Jurkat, Clone E6-1 (cell line): ENCODE results near the gene FKBP2.
"Not testable (repeated sequence)": the region's sequence is repeated elsewhere in the genome, so short reads cannot be mapped to it uniquely, and the experiment has no call there.

ENCODE experiments used
- DNase-seq: peaks from one replicate; pipeline ENCODE4 v3.0.0-alpha.2; 2011; ENCODE audit warnings: low read depth, low spot score
- H3K4me3 ChIP-seq: 2 replicates; pipeline ENCODE4 v1.5.1; 2011; ENCODE audit warnings: mild to moderate bottlenecking, low read length, control low read depth, moderate library complexity

Gene FKBP2

DNA sequence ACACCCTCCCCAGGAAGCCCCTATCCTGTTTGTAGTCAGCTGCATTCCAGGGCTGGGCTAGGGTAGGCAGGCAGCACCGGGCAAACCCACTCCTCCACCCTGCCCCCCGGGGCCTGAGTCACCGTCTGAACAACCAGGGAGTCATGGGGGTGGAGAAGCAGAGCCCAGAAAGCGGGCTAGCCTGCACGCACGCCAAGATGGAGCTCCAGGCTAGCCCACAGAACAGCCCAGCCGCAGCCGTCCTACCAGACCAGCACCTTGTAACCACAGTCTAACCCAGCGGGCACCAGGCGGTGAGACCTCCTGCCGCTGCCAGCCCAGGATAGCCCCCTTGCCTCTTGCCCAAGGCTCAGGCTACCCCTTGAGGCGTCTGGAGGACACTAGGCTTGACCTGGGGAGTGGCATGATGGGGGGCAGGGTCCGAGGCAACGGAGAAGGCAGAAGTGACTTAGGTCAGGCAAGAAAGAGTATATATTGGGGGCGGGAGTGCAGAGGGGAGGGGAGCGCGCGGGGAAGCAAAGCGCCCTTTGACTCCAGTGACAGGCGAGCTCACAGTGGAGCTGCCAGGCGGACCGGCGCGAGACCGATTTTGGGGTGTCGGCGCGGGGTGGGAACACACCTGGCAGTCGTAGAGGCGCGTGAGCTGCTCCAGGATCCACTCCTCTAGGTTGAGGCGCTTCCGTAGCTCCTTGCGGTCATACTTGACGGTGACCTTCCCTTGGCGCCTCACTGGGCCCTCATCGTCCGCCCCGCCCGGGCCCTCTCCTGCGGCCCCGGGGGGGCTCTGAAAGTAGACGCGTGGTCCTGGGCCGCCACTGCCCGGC lies 5.1 kb downstream of the FKBP2 start:
- peak overlapping the region; percentile 80 for H3K4me3 ChIP-seq
- no peak for DNase-seq

DNA sequence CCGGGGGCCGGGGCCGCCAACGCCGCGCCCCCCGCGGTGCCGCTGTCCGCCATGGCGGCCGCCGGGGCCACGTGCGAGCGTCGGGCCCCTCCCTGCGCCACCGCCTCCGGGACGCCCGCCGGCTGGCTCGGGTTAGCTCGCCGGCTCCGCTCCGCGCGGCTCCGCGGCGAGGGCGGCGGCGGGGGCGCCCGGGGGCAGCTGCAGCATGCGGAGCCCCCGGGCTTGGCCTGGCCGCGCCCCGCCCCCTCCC lies 5.7 kb downstream of the FKBP2 start:
- not testable (repeated sequence) for DNase-seq
- peak overlapping the region; percentile 80; the same call in 1 of the 2 replicates for H3K4me3 ChIP-seq

DNA sequence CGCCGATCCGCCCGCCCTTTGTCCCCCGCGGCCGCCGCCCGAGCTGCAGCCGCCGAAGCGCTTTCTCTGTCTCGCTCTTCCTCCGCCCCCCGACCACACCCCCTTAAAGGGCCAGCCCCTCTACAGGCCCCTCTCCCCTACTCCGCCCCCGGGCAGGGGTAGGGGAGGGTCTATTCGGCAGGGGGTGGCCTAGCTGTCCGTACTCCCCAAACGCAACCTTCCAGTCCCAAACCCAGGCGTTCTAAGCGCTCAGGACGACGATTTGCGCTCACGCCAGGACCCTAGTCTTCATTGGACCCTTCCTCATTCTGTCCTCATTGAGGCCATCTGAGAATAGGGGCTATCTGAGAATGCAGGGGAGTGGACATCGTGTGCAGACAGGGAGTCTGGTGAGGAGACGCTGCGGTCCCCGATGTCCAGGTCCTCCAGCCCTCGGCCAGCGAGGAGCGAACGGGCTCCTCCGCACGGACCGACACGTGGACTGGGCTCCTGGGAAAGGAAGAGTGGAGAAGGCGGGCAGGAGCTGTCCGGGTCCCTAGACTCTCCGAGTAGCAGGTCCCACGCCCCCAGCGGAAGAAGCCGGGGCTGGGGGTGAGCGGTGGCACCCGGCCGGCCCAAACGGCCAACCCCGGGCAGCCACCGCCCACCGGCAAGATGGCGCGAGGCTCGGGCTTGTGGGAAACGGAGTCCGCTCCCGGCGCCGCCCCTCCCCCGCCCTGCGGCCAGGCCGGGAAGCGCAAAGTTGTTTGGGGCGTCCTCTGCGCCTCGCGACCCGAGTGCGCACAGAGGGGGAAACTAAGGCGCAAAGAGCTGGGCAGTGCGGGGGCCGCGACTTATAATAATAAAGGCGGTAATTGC lies 6.2 kb downstream of the FKBP2 start, which contains the start of gene PPP1R14B:
PPP1R14B (minus strand) TSS at position 73 of the 858 bp plus-strand sequence. CDS start 270 bp downstream, outside the sequence.
- peak; percentile 69 for DNase-seq

DNA sequence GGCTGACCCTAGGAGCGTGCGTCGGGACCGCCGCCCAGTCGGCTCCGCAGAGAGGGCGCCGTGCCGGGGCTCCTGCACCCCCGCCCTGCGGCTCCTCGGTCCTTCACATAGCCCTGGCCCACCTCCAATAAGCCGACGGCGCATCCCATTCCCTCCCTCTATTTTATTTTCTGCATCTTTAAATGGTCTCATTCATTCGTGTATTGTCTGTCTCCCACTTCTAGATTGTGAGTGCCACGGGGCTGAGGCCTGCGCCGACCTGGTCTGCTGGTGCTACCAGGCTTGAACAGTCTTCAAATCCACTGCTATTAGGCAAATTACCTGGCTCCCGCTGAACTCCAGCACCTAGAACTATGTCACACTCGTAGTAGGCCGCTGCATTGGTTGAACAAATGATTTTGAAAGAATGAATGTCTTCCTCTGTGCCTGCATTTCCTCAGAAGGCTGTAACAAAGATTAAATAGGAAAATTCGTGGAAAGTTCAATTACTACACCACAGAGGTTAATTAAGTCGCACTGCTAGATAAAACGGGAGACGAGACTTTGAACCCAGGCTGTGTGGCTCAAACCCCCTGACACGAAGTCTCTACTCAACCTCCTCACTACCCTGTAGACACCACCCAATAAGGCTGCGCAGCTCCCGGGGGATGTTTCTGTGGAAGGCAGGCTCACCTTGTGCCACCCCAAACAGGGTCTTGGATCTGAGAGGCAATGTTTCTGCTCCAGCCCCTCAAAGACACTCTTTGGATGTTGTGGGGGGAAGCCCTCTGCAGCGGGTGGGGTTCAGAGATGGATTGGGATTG lies 7.0 kb downstream of the FKBP2 start:
- no peak overlapping the region for H3K4me3 ChIP-seq
- DNase-seq, result no peak

More for the DNA sequence above, 6.2 kb downstream of the FKBP2 start, which contains the start of gene PPP1R14B:
- peak within 1 kb of the TSS; percentile 80 for H3K4me3 ChIP-seq

DNA sequence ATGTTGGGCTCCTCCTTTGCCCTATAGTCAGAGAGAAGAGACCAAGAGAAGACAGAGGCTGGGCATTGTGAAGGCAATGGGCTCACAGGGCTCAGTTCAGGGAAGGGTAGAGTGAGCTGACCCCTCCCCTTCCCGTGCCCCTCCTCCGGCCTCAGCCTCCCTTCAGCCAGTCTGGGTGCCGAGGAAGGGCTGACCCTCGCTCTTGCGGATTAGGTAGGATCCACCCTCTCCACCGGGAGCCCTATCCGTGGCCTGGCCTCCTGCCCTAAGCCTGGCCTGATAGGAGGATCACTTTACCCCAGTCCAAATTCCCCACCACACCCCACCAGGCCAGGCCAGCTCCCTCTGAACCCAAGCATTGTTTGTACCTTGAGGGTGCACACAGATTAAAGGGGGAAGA lies 7.7 kb downstream of the FKBP2 start:
- H3K4me3 ChIP-seq, result no peak overlapping the region
- no peak for DNase-seq

DNA sequence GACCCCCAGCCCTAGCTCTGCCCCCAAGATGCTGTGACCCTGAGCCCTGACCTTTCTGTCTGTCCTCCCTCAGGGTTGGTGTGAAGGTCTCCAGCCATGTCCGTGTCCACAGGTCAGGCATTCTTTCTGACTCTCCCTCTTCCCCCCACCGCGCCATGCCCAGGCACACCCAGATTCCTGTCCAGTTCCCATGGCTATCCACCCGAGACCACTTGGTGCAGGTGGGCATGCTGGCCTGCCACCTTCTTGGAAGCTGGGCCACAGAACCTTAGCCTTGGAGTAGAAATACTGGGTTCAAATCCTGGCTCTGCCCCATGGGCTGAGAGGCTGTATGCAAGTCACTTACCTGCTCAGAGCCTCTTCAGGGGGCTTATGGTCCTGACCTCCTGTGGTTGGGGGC lies 8.1 kb downstream of the FKBP2 start:
- no peak for DNase-seq
- no peak overlapping the region for H3K4me3 ChIP-seq

DNA sequence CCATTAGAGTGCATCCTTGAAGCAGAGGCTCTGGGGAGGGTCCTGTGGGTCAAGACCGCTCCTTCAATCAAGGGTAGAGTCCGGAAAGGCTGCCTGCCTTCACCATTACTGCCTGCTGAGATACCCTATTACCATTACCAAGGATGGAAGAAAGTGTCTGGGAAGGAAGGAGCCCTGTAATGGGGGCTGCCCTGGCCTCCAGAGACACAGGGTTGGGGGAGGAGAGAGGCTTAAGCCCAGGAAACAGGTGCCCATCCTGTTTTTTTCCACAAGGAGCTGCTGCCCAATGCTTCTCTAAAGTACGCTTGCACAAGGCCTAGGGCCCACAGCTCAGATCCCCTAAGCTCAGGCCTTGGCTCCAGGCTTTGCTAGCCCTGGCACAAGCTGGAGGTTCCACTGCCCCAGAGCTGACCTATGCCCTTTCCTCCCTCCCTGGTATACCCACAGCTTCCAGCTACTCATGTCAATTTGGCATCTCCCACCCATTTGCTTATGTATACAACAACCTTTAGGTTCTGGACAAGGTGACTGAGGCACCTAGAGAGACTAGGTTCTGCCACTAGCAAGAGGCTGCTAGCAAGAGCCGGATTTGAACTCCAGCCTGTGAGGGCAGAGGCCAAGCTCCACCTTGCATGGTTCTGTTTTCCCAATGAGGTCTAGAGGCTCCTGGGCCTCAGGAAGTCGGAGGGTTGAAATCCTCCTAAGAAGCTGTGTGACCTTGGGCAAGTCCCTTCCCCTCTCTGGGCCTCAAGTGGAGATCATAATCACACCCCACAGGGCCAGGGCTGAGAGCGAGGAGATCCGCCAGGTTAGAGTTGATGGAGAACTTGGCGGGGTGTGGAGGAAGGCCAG lies 8.9 kb downstream of the FKBP2 start:
- DNase-seq, result no peak

DNA sequence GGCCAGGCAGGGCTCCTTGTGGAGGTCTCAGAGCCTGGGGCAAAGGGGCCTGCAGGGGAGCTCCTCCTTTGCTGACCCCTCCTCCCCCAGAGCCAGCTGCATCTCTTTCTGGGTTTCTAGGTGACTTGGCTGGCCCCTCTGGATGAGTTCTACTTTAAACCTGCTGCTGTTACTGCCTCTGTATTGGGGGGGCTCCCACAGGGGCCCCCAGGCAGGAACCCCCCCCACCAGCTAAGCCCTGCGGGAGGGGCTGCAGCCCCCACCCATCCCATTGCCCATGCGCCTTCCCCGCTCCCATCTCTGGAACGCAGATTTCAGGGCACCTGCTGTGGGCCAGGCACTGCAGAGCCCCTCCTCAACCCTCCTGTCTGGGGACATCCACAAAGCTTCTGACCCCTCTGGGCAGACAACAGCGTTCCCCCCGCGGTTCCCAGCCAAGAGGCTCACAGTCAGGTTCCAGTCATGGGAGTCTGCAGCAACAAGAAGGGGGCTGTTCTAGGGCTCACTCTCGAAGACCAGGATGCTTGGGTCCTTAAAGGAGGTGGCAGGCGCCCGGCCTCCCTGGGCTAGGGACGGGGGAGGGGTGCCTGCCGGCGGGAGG lies 9.6 kb downstream of the FKBP2 start:
- no peak for DNase-seq
- H3K4me3 ChIP-seq, result peak overlapping the region; percentile 60

More for the DNA sequence above, 8.9 kb downstream of the FKBP2 start:
- no peak overlapping the region for H3K4me3 ChIP-seq

DNA sequence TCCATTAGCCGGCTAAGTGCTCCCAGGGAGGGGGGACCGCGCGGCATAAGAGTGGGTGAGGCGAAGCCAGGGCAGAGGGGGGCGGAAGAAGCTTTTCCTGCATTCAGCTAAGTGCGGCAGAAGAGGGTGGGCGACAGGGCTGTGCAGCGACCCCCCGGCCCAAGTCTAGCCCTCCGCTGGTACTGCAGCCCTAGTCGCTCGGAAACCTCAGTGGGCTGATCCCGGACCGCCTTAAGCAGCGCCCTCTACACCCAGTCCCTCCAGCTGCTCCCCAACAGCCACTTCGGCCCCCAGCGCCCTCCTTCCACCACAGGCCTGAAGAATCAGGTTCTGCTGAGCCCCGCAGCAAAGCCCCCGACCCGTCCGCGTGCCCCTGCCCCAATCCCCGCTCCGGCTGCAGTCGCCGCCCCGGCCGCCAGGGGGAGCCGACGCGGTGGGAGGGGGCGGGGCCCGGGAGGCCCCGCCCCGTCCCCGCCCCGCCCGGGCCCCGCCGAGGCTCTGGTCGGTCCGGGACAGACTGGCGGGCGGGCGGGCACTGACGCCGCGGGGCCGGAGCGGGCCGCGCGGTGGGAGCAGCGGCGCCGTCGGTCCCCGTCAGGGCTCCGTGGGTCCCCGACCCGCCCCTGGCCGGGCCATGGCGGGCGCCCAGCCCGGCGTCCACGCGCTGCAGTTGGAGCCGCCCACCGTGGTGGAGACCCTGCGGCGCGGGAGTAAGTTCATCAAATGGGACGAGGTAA lies 10.3 kb downstream of the FKBP2 start, which contains the start of gene PLCB3:
PLCB3 (plus strand) TSS at position 515 of the 737 bp plus-strand sequence; CDS start at position 635, 120 bp downstream.
- DNase-seq, result no peak
- peak within 1 kb of the TSS; percentile 60 for H3K4me3 ChIP-seq

DNA sequence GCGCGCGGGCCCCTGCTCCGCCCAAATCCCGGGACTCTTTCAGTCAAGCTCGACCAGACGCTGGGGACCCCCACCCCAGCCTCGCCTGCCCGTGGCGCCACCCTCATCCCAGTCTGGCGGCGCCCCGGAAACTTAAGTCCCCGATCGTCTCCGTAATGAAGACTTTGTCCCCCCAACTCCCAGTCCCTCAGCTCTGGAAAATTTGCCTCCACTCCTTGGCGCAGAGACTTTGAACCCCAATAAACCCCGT lies 10.8 kb downstream of the FKBP2 start:
- H3K4me3 ChIP-seq, result peak overlapping the region; percentile 59
- DNase-seq, result no peak

DNA sequence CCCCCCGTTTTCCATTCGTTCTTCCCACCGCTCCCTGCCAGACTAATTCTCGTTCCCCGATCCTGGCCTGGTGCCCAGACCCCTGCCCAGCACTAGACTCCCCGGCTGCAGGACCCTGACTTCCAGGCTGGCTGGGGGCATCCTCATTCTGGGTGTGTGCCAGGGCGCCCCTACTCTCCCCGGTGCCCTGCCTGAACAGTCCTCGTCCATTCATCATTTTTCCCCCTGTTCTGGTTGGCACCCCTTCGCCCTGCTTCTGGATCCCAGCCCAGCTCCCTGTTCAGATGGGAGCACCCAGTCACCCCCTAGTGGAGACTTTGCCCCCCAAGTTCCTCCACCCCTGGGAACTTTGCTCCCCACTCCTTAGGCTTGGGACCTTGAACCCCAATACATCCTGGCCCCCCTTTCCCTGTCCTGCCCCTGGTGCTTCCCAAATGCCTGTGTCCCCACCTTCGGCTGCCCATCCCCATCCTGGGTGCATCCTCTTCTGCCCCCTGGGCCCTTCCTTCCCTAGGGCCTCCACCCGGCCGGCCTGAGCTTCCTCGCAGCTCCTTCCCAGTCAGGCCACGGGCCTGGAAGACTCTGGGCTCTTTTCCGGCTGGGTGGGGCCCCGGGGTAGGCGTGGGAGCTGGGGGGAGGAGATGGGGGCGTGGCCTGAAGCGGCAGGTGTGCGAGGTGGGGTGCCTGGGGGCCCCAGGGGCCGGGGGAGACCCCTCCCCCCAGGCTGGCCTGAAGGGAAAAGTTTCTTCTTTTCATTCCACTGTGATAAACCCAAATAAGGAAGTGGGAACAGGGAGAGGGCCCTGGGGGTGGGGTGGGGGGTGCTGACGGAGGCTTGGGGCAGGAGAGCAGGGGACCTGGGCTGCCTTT lies 11.3 kb downstream of the FKBP2 start:
- peak overlapping the region; percentile 59 for H3K4me3 ChIP-seq
- no peak for DNase-seq

DNA sequence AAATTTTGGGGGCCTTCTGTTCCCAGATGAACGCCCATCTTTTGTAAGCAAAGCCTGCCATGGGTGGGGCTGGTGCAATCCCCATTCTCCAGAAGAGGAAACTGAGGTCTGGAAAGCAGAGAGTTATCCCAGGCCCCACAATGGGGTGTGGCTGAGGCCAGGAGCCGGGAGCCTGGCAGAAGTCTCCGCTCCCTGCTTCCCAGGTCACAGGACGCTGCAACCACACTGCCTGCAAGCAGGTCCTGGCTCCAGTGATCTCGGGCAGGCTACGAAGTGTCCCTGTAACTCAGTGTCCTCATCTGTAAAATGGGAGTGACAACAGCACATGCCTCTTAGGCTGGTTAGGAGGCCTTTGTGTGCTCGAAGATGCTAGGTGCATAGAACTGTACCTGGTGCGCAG lies 12.1 kb downstream of the FKBP2 start:
- H3K4me3 ChIP-seq, result no peak overlapping the region
- DNase-seq, result no peak

DNA sequence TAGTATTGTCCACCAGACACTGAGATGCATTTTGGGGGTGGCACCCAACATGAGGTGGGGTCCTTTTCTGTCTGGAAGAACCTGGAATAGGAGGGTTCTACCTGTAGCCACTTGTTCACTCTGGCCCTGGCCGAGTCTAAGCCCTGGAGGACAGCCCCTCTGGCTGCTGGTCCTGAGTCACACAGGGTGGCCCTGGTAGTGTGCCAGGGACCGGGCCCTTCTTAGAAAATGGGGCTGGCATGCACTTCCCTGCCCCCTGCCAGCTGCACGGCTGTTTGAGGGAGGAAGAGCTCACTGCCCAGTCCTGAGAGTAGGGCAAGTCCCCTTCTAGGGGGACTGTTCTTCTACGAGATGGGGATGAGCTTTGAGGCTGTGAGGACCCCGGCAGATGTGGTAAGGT lies 12.6 kb downstream of the FKBP2 start:
- no peak overlapping the region for H3K4me3 ChIP-seq
- no peak for DNase-seq

DNA sequence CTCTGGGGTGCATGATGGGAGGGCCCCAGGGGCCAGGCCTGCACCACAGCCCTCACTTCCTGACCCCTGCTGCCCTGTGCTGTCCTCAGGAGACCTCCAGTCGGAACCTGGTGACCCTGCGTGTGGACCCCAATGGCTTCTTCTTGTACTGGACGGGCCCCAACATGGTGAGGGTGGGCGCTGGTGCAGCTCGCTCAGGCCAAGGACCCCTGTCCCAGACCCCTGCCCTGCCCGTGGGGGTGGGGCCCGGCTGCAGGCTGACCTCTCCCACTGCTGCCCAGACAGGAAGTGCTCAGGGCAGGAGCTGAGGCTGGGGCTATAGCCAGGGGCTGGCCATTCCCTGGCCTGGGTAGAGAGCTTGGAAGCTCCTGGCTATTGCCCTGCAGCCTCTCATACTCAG lies 13.4 kb downstream of the FKBP2 start:
- H3K4me3 ChIP-seq, result no peak overlapping the region
- no peak for DNase-seq

DNA sequence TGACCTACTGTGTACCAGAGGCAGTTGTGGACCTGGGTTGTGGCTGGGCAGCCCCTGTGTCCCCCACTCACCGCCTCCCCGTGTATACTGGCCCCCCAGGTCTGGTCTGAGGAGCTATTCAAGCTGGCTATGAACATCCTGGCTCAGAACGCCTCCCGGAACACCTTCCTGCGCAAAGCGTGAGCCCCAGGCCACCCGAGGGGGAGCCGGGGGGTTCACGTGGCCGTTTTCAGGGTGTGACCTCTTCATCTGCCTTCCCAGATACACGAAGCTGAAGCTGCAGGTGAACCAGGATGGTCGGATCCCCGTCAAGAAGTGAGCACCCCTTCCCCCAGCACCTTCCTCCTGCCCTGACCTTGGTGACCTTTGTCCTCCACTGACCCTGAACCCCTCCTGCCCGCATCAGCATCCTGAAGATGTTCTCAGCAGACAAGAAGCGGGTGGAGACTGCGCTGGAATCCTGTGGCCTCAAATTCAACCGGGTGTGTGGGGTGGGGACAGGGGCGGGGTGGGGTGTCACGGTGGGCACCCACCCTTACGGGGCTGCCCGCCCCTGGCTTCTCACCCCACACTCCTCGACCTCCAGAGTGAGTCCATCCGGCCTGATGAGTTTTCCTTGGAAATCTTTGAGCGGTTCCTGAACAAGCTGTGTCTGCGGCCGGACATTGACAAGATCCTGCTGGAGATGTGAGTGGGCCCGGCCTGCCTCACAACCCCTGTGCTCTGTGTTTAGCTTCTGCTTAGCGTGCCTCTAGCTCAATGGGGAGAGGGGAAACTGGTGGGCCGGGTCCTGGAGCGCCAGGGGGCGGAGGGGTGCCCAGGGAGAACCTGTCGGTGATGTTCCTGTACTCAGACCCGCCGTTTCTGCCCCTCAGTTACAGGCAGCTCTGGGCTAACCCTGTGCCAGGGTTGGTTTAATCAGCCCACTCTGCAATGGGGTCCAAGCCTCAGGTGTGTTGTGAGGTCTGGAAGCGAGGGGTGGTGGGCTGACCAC lies 14.5 kb downstream of the FKBP2 start:
- DNase-seq, result no peak
- H3K4me3 ChIP-seq, result no peak overlapping the region

DNA sequence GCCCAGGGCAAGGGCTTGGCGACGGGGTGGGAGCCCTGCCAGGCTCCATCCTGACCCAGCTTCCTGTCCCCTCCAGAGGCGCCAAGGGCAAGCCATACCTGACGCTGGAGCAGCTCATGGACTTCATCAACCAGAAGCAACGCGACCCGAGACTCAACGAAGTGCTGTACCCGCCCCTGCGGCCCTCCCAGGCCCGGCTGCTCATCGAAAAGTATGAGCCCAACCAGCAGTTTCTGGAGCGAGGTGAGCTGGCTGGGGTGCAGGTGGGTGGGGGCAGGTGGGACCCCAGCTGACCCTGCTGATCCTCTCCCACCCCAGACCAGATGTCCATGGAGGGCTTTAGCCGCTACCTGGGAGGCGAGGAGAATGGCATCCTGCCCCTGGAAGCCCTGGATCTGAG lies 15.4 kb downstream of the FKBP2 start:
- no peak for DNase-seq
- no peak overlapping the region for H3K4me3 ChIP-seq
